DMS53 treated with DMSO at 0.1 percent for 48 hours (cell line): ENCODE data around the gene PINLYP.
"Not testable (repeated sequence)": the region's sequence is repeated elsewhere in the genome, so short reads cannot be mapped to it uniquely, and the experiment has no call there.

Experiments used
- DNase-seq: peaks from one replicate; lab custom pipeline; 2025; ENCODE audit not compliant: unreplicated experiment; lab: John Stamatoyannopoulos, UW

PINLYP gene

DNA sequence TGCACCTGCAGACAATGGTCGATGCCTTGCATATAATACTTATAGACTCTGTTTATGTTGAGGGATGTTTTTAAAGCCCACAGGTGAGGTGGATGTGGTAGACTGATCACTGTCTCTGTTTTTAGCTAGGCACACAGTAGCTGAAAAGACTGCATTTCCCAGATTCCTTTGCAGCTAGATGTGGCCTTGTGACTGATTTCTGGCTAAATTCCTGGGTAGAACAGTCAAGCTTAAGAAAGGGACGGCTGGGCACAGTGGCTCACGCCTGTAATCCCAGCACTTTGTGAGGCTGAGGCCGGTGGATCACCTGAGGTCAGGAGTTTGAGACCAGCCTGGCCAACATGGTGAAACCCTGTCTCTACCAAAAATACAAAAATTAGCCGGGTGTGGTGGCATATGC is 24.7 kb downstream of the PINLYP start:
- DNase-seq, result not testable (repeated sequence)

DNA sequence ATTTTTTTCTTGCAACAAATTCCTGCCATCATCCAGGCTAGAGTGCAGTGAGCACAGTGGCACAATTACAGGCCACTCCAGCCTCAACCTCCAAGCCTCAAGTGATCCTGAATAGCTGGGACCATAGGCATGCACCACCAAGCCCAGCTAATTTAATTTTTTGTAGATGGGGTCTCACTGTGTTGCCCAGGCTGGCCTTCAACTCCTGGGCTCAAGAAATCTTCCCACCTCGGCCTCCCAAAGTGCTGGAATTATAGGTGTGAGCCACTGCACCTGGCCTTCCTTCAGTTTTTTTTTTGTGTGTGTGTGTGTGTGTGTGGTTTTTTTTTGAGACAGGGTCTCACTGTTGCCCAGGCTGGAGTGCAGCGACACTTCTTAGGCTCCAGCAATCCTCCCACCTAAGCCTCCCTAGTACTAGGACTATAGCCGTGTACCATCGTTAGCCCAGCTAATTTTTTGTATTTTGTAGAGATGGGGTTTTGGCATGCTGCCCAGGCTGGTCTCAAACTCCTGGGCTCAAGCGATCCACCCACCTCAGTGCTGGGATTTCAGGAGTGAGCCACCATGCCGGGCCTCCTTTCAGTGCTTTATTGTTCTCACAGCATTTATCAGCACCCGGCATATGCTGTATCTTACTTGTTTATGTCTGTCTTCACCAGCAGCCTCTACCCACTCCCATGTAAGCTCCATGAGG is 30.4 kb downstream of the PINLYP start:
- no peak for DNase-seq

DNA sequence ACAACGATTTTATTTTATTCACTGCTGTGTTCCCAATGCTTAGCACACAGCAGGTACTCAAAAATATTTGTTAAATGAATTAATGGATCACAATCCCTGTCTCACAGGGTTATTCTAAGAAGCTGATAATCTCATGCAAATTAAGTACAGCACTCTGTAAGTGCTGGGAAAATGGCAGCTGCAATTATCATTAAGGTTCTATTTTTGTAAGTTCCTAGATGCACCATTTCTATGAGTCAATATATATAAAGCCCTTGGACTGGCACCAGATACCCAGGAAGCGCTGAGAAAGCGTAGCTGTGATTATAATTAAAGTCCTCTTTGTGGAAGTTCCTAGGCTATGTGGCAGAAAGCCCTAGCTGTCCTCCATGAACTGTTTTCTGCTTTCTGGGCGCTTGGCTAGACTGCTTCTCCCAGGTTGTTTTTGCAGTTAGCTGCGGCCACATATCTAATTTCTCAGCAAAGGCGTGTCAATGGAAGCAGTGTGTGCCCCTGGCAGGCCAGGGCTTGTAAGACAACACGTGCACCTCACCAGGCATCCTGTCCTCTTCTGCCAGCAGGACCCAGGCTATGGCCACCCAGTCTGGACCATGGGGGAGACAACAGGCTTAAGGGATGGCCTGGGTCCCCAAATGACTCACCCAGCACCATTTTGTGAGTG is 31.1 kb downstream of the PINLYP start:
- DNase-seq, result no peak

DNA sequence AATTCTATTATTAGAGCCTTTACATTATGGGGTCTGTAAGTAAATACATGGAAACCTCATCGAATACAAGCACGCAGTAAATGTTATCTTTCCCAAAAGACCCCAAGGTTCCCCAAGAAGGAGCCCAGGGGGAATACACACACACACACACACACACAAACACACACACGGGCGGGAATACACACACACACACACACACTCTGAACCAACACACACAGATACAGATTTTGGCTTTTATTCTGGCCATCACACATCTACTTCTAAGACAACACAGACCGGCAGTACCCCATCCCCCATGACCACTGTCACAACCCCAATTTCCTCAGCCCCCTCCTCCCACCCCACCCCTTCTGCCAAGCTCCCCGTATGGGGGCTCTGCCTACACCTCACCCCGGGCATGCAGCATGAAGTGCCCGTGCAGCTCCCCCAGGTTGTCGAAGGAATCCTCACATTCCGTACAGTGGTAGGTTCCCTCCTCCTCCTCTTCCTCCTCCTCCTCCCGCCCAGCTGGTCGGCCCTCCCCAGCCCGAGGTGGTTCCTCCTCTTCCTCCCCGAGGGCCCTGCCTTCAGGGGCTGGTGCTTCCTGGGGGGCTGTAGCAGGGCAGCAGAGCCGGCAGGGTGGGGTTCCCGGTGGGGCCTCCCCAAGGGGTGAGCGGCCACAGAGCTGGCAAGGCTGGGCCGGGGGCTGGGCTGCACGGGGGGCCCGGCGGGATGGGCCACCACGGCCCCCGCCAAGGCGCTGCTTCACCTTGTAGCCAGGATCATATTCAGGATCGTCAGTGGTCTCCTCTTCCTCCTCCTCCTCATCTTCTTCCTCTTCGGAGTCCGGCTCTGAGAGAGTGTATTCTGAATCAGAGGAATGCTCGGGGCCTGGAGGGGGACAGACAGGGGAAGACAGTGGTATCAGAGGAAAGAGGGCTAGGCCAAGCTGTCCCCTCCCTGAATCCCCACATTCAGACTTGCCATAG is 31.9 kb downstream of the PINLYP start:
- DNase-seq, result no peak

DNA sequence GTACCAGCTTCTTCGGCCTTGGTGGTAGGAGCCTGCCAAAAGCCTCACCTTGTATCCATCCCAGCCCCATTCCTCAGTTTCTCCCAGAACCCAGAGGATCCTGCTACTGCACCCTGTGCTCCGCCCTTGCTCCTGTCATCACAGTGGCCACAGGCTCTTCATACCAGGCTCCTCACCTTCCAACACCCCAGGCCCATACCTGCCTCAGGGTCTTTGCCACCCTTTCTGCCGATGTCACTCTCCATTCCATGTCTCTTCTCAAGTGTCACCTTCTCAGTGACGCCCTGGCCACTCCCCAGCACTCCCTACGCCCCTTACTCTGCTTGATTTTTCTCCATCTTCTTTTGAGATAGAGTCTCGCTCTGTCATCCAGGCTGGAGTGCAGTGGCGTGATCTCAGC is 34.3 kb downstream of the PINLYP start:
- DNase-seq, result no peak

DNA sequence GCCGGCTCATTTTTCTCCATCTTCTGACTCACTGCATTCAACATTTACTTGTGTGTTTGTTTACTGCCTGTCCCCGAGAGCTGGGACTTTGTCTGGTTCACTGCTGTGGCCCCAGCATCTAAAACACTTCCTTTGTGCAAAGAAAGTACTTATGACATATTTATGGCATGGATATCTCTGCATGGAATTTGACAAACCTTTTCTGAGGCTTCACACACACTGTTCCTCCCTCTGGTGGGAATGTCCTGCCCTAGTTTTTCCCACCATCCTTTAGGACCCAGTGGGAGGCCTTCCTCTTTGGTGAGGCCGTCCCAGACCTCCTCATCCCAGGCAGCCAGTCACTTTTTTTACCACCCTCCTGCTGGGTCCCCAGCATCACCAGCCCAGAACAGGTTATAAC is 34.9 kb downstream of the PINLYP start:
- DNase-seq, result no peak

DNA sequence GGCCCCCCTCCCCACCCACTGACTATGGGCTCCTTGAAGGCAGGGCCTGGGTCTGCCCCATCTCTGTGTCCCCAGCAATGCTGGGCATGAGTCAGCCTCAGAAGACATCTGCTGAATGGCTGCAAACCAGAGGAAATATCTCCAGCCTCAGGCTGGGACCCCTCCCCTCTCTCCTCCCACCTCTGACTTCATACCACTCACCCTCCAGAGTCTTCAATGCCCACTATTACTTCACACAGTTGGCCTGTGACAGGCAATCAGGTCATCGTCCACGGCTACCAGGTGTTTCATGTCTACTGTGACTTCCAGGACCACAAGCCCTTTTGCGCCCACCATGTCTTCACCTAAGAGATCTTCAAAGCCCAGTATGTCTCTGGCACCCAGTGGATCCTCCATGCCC is 36.2 kb downstream of the PINLYP start, which contains the start of gene SRRM5:
TSS of gene SRRM5 (plus strand) at position 301 of the 400 bp plus-strand sequence. CDS start at position 335, 34 bp downstream.
- DNase-seq, result no peak

DNA sequence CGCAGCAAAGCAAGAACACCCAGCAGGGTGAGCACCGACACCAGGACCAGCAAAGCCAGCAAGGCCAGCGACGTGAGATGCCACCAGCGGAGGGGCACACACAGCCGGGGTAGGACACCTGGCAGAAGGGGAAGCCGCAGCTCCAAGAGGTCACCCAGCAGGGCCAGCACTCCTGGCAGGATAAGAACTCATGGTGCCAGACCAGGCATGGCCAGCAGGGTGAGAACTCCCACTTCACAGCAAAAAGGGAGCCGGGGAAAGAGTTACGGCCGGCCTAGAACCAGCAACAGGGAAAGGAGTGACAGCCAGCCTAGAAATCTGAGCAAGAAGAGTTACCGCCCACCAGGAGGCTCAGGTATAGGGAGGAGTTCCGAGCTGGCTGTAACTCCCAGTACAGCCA is 36.8 kb downstream of the PINLYP start:
- DNase-seq, result no peak

DNA sequence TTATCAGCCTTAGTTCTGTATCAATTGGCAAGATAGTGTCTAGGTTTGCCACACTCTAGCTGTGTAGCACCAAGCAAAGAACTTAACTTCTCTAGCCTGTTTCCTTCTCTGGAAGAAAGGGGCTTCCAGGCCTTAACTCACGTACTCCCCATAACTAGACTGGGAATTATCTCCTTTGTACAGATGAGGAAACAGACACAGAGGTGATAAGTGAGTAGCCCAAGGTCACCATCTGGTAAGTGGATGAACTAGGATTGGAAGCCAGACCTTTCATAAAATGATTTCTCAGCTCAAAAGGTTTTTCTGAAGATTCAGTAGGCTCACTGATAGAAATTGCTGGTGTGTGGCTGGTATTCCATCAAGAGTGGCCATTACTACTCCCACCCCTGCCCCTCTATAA is 40.7 kb downstream of the PINLYP start:
- no peak for DNase-seq

DNA sequence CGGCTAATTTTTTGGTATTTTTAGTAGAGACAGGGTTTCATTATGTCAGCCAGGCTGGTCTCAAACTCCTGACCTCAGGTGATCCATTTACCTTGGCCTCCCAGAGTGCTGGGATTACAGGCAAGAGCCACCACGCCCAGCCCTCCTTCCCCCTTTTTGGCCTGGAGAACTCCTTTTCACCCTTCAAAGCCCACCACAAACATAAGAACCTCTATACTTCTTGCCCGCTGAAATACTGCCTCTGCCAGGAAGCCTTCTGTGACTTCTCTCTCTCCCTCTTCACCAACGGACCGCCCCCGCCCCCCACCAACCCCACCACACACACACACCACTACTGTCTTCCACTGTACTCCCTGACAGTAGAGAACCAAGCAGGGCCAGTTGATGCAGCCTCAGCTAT is 41.4 kb downstream of the PINLYP start:
- no peak for DNase-seq

DNA sequence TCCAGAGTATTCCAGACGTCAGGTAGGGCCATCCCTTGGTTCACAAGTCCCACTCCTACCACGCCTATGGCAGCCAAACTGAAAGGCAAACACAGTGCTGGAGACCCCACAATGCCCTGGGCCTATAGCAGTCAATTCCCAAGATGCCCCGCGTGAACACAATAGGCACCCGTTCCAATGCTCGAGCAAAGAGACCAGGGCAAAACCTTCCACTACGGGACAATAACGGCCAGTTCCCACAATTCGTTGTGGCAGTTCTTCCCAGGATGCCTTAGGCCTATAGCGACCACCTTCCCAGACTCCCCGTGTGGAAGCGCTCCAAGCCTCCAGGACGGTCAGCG is 43.3 kb downstream of the PINLYP start:
- DNase-seq, result no peak

DNA sequence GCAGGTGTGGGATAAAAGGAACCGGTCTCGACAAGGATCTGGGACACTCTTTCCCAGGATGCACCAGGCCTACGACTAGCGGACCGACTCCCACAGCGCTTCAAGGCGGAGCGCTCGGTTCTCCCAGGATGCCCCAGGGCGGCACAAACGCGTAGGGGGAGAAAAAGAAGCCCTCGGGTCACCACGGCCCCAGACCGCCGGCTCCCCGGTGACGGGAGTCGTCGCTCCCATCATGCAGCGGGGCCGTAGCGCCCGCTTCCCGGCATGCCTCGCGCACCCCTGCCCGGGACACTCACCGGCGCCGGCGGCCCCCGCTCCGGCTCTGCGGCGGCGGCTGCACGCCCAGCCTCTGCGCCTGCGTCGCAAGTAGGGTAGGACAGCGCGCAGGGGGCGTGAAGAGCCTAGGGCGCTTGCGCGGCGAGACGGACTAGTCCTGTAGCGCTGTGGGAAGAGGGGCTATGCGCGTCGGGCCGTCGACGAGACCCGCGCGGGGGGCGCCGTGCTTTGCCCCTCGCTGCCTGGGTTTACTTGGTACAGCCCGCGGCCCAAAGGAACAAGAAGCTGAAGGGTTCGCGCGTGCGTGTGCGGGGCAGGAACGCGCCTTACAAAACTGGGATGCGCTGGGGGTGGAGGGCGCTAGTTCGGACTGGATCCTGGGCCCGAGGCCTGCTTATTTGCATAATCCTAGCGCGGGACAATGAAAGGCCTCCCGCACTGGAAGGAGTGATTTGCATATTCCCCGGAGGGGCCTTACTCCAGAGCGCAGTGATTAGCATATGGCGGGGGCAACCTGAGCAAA is 43.9 kb downstream of the PINLYP start, which contains the start of gene ZNF428:
TSS of gene ZNF428 (minus strand) at position 368 of the 799 bp plus-strand sequence. CDS start 5,325 bp downstream, outside the sequence.
- DNase-seq, result peak; percentile 85

DNA sequence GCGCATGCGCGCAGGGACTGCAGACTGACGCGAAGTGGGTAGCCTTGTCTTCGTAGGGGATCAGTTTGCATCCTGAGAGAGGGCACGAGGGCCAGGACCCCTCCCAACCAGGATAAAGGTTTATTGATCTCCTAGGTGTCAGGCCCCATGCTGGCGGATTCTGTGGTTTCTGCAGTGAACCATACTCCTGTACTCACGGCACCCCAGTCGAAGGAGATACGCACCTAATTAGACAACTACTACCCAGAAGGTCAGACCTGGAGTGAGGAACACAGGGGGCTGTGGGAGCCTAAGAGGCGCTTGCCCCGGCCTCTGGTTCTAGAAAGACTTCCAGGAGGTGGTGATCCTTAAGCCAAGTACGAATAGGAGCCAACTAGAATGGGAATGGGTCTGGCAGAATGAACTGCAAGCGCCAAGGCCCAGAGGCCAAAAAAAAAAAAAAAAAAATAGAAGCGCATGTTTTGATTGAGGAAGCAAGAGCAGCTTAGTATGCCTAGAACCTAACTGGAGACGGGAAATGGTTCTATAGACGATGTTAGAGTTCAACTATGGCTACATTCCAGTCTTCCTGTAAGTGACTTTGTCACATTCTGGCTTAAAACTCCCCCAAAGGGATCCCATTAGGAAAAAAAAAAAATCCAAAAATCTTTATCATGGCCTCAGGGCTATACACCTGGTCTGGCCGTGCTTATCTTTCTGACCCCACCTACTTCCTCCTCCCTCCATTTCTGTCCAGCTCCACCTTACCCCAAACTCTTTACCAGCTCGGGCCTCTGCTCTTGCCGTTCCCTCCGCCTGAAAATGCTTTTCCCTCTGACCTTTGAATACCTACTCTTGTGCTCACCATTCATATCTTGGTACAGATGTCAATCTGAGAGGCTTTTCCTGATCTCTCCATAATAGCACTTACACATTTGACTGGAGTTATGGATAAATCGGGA is 44.7 kb downstream of the PINLYP start:
- DNase-seq, result no peak

DNA sequence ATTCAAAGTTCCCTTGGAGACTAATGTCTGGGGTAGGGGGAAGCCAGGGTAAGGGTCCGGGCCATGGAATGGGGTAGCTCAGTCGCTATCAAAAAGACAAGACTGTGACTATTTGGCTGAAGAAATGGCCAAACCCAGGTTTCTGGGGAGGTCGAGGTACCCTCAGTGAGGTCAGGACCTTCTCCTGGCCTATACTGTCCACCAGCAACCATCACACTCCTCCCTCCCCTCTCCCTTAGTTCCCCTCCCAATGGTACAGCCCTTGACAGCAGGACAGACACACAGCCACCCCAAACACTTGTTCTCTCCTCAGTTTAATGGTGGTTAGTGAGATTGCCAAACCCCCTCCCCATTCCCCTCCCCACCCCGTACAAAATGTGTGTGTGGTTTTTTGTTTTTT is 46.5 kb downstream of the PINLYP start:
- no peak for DNase-seq

DNA sequence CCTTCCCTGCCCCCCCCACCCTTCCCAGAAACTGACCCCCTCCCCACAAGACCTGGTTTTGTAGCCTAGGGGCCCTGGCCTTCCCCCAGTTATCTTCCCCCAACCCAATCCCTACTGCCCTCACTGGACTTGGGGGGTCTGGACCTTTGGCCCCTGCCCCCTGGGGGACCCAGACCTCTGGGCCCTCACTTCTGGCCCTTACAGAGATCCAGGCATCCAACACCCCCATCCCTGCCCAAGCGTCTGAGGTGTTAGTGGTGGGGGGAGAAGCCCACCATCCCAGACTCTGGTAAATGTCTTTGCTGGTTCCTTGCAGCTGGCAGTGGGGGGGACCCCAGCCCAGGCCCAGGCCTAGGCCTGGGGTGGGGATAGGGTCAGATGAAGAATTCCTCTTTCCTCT is 47.4 kb downstream of the PINLYP start:
- no peak for DNase-seq

DNA sequence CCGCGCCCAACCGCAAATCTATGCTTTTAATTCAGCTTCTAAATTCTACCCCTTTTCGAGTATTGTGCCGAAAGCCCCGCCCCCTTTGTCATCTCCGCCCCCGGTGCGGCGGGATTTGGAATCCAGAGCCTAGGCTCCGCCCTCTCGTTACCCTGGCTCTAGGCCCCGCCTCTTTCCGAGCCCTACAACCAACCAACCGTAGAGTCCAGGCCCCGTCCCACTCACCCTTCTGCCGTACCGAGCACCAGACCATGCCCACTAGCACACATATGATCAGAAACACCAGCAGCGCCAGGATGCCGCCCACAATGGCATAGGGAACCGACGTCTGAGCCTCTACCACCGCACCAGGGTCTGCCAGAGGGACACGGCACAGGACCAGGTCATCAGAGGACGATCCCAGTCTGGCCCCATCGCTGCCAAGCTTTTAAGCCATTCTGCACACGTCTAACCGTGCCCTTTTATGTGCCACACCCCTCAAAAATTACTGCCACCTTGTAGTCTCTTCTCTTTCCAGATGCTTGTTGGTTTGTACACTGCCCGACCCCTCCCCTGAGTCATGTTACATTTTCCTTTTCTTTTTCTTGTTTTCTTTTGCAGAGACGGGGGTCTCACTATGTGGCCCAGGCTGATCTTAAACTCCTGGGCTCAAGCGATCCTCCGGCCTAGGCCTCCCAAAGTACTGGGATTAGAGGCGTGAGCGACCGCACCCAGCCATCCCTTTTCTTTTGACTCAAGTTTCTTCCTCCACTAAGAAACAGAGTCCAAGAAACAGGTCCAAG is 48.5 kb downstream of the PINLYP start:
- DNase-seq, result no peak

DNA sequence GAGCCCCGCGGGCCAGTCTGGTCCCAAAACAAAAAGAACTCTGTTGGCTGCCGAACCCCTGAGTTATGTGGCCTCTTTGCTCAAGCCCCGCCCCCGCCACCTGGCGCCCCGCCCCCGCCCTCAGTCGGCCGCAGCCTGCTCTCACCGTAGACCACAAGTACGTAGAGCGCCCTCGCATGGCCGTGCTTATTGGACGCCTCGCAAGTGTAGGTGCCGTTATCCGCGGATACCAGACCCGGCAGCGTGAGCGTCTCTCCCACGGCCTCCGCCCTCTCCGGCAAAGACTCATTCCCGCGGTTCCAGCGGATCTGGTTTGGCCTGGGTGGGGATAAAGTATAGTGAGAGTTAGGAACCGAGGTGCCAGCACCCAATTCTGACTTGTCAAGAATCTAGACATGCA is 49.3 kb downstream of the PINLYP start:
- DNase-seq, result no peak

DNA sequence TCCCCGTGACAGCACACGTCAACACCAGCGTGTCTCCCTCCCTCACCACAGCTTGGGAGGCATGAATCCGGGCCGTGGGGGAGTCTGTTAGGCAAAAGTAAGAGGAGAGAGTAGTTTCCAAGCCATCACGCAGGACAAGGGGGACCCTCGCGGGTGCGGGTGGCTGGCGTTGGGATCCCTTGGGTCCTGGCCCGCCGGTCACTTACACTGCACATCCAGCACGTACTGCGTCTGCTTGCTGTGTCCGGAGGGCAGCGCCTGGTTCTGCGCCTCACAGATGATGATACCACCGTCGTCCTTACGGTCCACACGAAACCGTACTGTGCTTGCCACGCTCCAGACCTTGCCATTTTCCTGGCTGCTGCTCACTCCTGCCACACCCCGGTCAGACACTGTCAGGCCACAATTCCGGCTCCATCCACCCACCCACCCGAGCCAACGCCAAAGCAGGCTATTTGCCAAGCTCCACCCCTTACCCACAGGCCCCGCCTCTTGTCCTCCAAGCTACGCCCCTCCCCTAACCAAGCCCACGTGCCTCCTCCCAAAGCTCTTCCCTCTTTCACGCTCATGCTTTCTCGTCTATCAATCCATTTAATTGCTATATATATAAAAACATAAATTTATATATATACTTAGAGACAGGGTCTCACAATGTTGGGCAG is 50.4 kb downstream of the PINLYP start:
- DNase-seq, result no peak
